HG03575 (cell line): ENCODE measurements around the gene DOCK2.
"Not testable (repeated sequence)": the region's sequence is repeated elsewhere in the genome, so short reads cannot be mapped to it uniquely, and the experiment has no call there.

Source experiments
- ATAC-seq: cut with Tn5 transposase; IDR thresholded peaks from one replicate; pipeline ENCODE4 v1.9.1; 2021; ENCODE audit not compliant: unreplicated experiment, insufficient number of reproducible peaks, low FRiP score; ENCODE audit errors: extremely low read depth

The DOCK2 gene

GRCh38 chr5:169706758-169707450, 69.8 kb downstream of the DOCK2 start:
- no peak for ATAC-seq

GRCh38 chr5:169707686-169708085, 70.6 kb downstream of the DOCK2 start:
- no peak for ATAC-seq

- ATAC-seq: no peak
Observed at GRCh38 chr5:169710675-169711074, 73.6 kb downstream of the DOCK2 start.

GRCh38 chr5:169711551-169712225, 74.6 kb downstream of the DOCK2 start:
- ATAC-seq: no peak

- no peak for ATAC-seq
Observed at GRCh38 chr5:169712428-169712827, 75.4 kb downstream of the DOCK2 start.

- no peak for ATAC-seq
Observed at GRCh38 chr5:169716287-169716686, 79.2 kb downstream of the DOCK2 start.

- ATAC-seq: no peak
Observed at GRCh38 chr5:169717288-169717687, 80.2 kb downstream of the DOCK2 start.

- peak; percentile 67 for ATAC-seq
Observed at GRCh38 chr5:169719360-169720314, 82.6 kb downstream of the DOCK2 start.

- ATAC-seq: no peak
Observed at GRCh38 chr5:169721771-169722170, 84.7 kb downstream of the DOCK2 start.

GRCh38 chr5:169723103-169723831, 86.2 kb downstream of the DOCK2 start:
- ATAC-seq: no peak

- no peak for ATAC-seq
Observed at GRCh38 chr5:169724303-169725087, 87.4 kb downstream of the DOCK2 start.

- ATAC-seq: not testable (repeated sequence)
Observed at GRCh38 chr5:169725665-169726064, 88.6 kb downstream of the DOCK2 start.

GRCh38 chr5:169728418-169728817, 91.3 kb downstream of the DOCK2 start:
- no peak for ATAC-seq

GRCh38 chr5:169731221-169731620, 94.1 kb downstream of the DOCK2 start:
- no peak for ATAC-seq

- ATAC-seq: no peak
Observed at GRCh38 chr5:169732841-169733240, 95.8 kb downstream of the DOCK2 start.

- no peak for ATAC-seq
Observed at GRCh38 chr5:169735913-169736312, 98.8 kb downstream of the DOCK2 start.

- no peak for ATAC-seq
Observed at GRCh38 chr5:169736653-169737052, 99.6 kb downstream of the DOCK2 start.

- no peak for ATAC-seq
Observed at GRCh38 chr5:169740435-169740834, 103.4 kb downstream of the DOCK2 start.
